ENCODE data around the gene HDAC5. TPM values are rescaled to one million over a fixed set of nuclear protein-coding genes. Genes with fewer than 3 reads are reported as not detected.

Gene HDAC5
- polyA plus RNA-seq, 1 of the 3 experiments (the other 2 are of a cell fraction), result 19.0 TPM

- no peak for DNase-seq
- no peaks in the 10 kb centered on the region for H3K9me2 ChIP-seq
- H3K79me2 ChIP-seq (ENCODE audit: insufficient read depth), result peaks cover 72% of the 10 kb centered on the region
- H3K4me3 ChIP-seq (ENCODE audit: low read depth in 2 of 2, low read length in 1 of 2), result no peak overlapping the region
- 84% methylated on average over 6 of the region's 6 CpGs for whole genome bisulfite sequencing (ENCODE audit: low lambda C conversion rate)
- ChIA-PET CTCF (interaction anchor here (0.8 to 5.3 kb wide), 14 partner anchors 11 to 163 kb away, joined by 3 to 52 read pairs (median 8); no protein-coding TSS in a partner anchor), POLR2A (interaction anchor here (0.5 kb wide), 1 partner anchor 31 kb away, joined by 4 read pairs; no protein-coding TSS in a partner anchor)
- no peaks in the 10 kb centered on the region for H3K27me3 ChIP-seq (ENCODE audit: insufficient read depth)
- H3K27ac ChIP-seq (ENCODE audit: low read depth in 2 of 2, low read length in 1 of 2), result no peak overlapping the region
- H2AFZ ChIP-seq (ENCODE audit: low read depth), result no peak overlapping the region
- TF ChIP-seq SMC3 (IDR thresholded peaks at IDR 0.05; ENCODE audit: low read depth, low read length), result no peak
- no peak for TF ChIP-seq GABPA (IDR thresholded peaks at IDR 0.05; ENCODE audit: low read depth)
- TF ChIP-seq YY1 (IDR thresholded peaks at IDR 0.05; ENCODE audit: low read depth), result no peak
- no peak for TF ChIP-seq REST (IDR thresholded peaks at IDR 0.05; ENCODE audit: low read depth, low read length)
- no peak for TF ChIP-seq MAX (IDR thresholded peaks at IDR 0.05; ENCODE audit: low read depth)
- no peak; the same call in 1 of the 2 replicates for TF ChIP-seq NFIC (IDR thresholded peaks at IDR 0.05; ENCODE audit: borderline replicate concordance)
- TF ChIP-seq ELF1 (IDR thresholded peaks at IDR 0.05), result no peak
- TF ChIP-seq ZBTB33 (IDR thresholded peaks at IDR 0.05; ENCODE audit: borderline replicate concordance, low read depth), result no peak
- no peak for TF ChIP-seq USF2 (IDR thresholded peaks at IDR 0.05; ENCODE audit: borderline replicate concordance, low read depth, low read length)
- no peak for TF ChIP-seq CHD2 (IDR thresholded peaks at IDR 0.05; ENCODE audit: low read length, partially characterized antibody)
- no peak for TF ChIP-seq SIN3A (IDR thresholded peaks at IDR 0.05; ENCODE audit: borderline replicate concordance, low read depth, low read length)
- no peak for TF ChIP-seq PBX3 (IDR thresholded peaks at IDR 0.05)
- TF ChIP-seq TEAD4 (IDR thresholded peaks at IDR 0.05; ENCODE audit: borderline replicate concordance, insufficient read depth), result no peak
- peaks cover 44% of the 10 kb centered on the region for H4K20me1 ChIP-seq (ENCODE audit: insufficient read depth)
- H3K9me3 ChIP-seq, result no peaks in the 10 kb centered on the region
- H3K36me3 ChIP-seq (replicated peaks in 1 of 2; ENCODE audit: control insufficient read depth in 1 of 2, insufficient read depth in 2 of 2, low read length in 1 of 2), result peaks cover 22 to 32% of the 10 kb centered on the region in 2 experiments
- H3K4me1 ChIP-seq (ENCODE audit: control insufficient read depth in 1 of 2, insufficient read depth in 2 of 2, low read depth in 1 of 2, low read length in 1 of 2), result peaks cover 0 to 7% of the 10 kb centered on the region in 2 experiments; a peak in 2 of 4 replicates
- 0 out of 2 replicates have a peak overlapping the region, but pooled peaks have one; percentile 23 for H3K4me2 ChIP-seq
- peaks cover 28% of the 10 kb centered on the region for H3F3A ChIP-seq (replicated peaks; ENCODE audit: insufficient read depth)
- no peak overlapping the region for H3K9ac ChIP-seq
Measured at GRCh38 chr17:44039829-44040635, 83.4 kb downstream of the HDAC5 start.
